Activated CD8-positive, alpha-beta memory T cell treated with anti-CD3 and anti-CD28 coated beads, Interleukin-2, amount 50 U/mL, for 1 hour (primary cell): ENCODE data around the gene ACVRL1.

Experiments used
- DNase-seq: peaks from one replicate; pipeline ENCODE4 v3.0.0-alpha.2; 2020; ENCODE audit errors: extremely low read depth

The ACVRL1 gene

DNA sequence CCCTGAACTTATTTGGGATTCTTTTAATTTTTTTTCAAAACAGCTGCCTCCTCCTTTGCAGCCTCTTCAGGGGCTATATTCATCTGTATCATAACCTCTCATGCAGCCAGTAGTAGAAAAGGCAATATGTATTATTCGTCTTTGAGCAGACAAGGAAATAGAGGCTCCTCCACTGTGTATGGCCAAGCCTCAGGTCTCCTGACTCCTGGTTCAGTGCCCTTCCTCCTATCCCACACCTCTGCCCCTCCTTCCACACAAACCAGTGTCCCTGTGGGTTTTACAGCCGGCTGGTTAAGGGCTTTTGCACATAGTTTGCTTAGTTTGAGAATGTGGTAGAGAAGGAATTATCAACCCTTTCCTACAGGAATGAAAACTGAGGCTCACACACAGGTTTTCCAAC is 8.8 kb upstream of the ACVRL1 start:
- no peak for DNase-seq

DNA sequence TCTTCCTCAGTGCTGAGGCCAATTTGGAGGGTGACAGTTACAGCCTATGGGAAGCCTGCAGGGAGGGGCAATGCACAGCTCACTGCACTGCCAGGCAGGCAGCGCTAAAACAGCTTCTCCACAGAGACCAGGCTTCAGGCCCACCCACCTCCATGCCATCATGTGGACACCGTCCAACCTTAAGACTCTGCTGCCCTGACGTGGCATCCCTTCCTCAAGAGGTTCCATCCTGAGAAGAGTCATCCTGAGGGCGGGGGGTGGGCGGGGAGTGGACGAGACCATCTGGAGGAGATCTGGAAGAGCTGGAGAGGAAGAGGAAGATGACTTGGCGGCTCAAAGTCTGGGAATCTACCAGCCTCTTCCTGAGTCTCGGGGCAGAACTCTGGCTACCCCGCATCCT is 8.4 kb upstream of the ACVRL1 start:
- no peak for DNase-seq

DNA sequence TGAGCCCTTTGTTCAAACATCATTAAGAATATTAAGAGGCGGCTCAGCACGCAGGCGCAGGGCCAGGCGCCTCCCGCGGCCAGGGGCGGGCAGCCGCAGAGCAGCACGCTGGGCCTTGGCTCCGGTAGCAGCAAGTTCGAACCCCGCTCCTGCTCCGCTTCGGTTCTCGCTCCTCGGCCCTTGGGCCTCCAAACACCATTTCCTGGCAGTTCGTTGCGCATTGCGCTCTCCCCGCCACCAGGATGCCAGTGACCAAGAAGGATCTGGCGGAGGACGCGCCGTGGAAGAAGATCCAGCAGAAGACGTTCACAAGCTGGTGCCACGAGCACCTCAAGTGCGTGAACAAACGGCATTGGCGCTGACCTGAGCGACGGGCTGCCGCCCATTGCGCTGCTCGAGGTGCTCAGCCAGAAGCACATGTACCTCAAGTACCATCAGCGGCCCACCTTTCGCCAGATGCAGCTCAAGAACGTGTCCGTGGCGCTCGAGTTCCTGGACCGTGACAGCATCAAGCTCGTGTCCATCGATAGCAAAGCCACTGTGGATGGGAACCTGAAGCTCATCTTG is 6.9 kb upstream of the ACVRL1 start:
- no peak for DNase-seq

DNA sequence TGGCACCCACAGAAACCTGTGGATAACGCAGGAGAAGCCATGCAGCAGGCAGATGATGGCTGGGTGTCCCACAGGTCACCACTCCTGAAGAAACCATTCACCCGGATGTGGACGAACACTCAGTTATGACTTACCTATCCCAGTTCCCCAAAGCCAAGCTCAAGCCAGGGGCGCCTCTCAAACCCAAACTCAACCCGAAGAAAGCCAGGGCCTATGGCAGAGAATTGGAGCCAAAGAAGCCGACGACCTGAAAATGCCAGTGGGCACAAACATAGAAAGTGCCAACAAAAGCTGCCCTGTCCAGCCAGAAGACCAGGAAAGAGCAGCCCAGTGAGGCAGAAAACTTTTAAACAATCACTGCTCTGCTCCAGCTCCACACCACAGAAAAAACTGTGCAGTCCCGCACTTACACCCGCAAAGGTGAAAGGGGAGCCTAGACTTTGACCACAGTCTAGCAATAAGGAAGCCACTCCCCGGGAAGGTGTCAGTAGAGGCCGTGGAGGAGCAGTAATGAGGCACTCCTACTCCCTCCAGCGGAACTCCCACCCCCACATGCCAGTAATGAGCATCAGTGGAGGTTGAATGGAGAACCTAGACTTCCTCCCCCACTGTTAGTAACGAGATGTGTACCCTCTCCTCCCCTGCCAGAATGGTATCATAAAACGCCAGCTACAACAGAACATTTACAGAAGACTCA is 6.0 kb upstream of the ACVRL1 start:
- no peak for DNase-seq

DNA sequence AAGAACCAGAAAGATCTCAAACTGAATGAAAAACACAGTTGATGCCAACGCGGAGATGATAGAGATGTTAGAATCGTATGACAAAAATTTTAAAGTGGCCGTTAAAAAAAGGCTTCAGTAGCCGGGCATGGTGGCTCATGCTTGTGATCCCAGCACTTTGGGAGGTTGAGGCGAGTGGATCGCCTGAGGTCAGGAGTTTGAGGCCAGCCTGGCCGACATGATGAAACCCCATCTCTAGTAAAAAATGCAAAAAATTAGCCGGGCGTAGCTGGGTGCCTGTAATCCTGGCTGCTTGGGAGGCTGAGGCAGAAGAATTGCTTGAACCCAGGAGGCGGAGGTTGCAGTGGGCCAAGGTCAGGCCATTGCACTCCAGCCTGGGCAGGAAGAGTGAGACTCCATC is 5.4 kb upstream of the ACVRL1 start:
- no peak for DNase-seq

DNA sequence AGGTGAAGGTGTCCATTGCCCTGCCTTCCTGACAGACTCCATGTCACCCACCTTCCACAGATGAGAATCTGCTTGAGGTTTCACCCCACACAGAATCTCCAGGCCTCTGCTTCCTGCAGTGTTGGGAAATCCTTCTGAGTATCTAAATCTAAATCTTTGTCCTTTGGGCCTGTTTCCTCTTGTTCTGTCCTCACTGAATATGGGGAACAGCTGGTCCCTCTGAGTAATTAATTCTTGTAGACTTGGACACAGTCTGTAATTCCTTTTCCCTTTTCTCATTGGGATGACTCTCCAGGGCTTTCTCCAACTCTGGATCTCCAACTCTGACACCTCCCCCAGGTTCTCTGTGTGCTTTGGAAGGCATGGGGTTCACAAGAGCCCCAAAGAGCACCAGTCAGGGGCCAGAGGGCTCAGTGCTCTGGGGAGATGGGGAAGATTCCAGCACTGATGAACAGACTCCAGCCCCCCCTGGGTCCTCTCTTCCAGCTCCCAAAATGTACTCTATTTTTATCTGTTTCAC is 2.3 kb upstream of the ACVRL1 start:
- DNase-seq, result no peak

DNA sequence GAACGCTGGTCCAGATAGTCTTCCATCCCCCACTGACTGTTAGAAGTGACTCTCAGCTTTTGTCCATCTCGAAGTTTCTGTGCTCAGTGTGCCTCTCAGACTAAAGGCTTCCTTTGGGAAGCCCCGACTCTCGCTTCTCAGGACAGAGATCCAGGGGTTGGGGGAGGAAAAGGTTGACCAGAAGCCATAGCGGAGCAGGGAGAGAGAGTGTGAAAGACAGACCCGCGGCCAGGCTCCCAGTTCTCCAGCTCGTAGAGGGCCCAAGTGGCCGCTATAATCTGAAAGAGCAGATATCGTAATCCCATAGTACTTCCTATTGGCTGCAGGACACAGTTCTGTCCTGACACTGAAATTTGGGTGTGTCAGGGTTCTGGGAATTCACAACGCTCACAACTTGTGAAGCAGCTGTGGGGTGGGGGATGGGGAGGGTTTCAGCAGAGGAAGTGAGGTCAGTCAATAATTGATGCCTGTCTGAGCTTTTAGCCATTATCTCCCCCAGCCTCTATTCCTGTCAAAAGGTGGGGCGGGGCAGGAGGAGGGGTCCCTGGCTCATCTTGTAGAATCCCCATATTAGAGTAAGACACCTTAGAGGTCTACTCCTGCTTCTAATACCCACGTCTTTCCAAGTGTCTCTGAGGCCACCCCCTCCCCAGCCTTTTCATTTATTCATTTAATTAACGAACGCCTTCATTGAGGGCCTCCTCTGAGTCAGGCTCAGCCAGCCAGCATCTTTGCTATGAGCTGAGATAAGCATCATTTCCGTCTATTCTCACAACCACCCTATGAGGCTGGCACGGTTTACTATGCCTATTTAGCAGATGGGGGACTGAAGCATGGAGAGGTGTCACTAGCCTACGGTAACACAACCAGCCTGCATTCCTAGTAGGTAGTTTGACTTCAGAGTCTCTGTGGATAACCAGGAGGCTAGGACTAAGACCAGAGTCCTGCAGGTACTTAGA is 1.6 kb upstream of the ACVRL1 start:
- no peak for DNase-seq

DNA sequence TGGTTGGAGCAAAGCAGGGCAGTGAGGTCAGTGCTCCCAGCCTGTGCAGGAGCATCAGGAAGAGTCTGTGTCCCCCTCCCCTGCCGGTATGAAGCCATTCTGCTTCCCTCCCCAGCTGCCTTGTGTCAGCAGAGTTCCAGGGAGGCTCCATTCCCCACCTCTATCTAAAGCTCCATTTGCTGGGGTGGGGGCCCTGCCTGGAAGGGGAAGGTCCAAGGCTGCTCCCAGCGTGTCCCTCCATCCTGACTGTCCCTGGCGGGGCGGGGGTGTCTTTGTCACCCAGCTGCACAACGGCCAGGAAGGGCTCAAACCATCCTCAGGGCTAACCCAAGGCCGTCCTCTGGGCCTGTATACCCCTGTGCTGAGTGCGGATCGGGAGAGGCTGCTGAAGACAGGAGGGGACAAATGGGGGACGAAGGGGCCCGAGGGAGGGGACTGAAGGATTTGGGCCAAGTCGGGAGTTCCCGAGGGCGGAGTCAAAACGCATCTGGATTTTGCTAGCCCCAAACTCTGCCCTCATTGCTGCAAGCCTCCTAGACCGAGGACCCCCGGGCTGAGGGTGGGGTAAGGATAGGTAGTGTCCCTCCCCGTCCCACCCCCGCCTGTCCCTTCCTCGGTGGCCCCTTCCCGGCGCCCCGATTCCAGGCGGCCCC is 748 bp upstream of the ACVRL1 start:
- no peak for DNase-seq

DNA sequence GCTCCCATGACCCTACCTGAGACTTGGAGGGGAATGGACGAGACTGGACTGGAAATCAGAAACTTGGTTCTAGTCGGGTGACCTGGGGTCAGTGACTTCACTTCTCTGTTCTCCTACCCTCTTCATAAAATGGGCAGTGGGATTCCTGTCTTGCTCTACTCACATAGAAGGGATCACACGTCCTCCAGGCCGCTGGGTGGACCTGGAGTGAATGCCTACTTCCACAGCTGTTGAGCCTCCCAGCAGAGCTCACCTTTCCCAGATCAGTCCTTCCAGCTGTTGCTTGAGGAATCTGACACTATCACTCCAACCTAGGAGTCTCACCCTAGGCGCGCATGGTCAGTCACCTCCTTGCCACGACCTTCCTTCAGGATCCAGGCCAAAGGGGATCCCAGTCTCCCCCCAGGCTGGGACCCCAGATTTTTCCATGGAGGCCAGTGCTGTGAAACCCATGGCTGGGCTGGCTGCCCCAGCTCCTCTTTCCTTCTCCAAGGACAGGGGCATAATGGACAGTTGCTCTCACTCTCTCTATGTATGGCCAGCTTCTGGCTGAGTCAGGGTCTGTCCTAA is 637 bp downstream of the ACVRL1 start:
- DNase-seq, result no peak

DNA sequence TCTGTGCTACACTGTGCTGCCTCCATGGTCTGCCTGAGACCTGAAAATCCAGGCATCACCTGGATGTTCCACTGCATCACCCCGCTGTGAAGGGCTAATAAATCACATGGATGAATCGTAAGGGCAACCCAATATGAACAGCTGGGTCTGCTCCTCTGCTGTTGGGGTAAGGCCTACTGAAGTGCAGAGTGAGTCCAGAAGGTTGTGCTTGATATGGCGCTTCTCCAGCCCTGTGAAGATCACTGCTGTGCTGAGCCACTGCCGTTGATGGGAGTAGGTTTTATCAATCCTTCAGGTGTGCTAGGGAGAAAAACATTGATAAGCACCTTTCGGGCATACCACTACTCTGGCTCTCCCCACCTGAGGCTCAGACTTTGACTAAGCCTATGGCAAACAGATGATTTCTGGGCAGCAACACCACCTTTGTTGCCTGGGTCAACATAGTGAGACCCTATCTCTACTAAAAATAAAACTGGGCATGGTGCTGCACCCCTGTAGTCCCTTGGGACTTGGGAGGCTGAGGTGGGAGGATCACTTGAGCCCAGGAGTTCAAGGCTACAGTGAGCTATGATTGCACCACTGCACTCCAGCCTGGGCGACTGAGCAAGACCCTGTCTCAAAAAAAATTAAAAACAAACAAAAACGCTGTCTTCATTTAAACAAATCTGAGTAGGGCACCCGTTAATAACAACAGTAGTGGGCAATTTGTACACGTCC is 1.7 kb downstream of the ACVRL1 start:
- DNase-seq, result no peak

DNA sequence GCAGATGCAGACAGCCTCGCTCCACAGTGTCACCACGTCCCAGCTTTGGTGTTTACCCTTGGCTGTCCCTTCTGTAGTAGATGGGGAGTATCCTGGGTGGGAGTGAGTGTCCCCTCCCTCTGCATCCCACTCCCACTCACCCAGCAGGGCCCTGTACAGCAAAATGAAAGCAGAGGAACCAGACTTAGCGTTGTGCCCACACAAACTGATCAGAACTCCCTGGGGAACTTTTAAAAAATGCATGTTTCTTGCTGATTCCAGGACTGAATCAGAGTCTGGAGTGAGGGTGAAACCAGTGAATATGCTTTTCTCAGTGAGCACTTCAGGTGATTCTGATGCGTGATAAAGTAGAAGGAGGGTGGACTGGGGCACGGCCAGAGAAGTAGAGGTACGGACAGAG is 2.9 kb downstream of the ACVRL1 start:
- DNase-seq, result no peak

DNA sequence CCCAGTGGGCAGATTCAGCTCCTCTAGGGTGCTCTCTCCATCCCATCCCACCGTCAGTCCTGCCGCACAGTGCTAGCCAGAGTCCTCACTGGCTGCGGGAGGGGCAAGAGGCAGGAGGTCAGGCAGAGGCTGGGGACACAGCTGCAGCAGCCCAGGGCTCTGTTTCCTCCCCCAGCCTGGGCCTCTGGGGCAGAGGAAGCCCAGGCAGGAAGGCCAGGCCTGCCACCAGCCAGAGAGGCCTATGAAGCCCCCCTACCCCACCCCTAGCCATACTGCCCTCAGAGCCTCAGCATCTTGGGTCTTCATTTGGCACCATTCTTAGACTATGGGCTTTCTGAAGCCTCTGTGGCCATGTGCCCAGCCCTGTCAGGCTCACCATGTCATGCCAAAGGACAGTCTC is 3.4 kb downstream of the ACVRL1 start:
- DNase-seq, result no peak

DNA sequence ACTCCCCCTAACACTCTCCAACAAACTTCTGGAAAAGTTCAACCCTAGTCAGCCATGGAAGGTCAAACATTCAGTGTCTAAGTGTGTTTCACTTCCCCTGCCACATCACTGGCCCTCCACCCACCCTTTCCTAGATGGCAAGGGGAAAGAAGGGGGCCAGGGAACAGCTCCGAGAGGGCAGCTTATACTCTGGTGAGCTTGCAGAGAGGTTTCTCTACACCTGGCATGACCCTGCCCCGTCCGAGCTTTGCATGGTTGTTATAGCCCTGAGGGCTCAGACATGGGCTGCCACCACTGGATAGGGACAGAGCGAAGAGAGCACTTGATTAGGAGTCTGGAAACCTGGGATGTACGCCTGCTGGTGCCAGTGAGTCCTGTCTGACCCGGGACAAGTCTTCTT is 4.0 kb downstream of the ACVRL1 start:
- DNase-seq, result no peak

DNA sequence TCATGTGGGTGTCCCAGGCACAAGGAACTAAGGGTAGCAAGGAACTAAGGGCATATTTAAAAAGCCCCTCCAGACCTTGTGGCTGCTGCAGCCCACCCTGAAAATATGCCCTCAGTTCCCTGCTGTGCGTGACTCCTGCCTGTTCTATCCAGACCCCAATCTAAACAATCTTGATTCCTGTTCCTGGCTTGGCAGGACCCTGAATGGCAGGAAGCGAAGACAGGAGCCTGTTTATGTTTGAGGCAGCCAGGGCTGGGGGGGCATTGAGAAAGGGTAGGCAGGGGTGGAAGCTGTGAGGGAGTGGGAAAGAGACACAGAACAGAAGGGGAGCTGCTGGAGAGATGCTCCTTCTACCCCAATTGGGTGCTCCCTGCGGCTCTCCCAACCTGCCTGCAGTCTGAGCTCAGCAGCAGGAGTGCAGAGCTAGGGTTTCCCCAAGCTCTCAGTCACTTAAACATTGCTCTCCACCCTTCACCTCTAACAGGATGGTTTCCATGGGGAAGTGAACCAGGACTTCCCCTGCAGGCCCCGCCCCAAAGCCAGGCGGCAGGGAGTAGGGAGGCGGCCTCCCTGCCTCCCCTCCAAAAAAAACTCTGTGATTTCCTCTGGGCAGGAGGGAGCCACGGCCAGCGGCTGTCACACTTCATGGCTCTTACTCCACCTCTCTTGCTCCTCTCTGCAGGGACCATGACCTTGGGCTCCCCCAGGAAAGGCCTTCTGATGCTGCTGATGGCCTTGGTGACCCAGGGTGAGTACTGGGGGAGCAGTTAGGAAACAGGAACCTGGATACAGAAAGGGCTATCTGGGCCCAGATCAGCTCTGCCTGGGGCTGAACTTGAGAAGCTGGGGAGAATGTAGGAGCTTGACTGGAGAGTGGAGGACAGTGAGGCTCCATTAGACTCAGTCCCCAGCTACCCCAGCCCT is 4.7 kb downstream of the ACVRL1 start:
- no peak for DNase-seq

DNA sequence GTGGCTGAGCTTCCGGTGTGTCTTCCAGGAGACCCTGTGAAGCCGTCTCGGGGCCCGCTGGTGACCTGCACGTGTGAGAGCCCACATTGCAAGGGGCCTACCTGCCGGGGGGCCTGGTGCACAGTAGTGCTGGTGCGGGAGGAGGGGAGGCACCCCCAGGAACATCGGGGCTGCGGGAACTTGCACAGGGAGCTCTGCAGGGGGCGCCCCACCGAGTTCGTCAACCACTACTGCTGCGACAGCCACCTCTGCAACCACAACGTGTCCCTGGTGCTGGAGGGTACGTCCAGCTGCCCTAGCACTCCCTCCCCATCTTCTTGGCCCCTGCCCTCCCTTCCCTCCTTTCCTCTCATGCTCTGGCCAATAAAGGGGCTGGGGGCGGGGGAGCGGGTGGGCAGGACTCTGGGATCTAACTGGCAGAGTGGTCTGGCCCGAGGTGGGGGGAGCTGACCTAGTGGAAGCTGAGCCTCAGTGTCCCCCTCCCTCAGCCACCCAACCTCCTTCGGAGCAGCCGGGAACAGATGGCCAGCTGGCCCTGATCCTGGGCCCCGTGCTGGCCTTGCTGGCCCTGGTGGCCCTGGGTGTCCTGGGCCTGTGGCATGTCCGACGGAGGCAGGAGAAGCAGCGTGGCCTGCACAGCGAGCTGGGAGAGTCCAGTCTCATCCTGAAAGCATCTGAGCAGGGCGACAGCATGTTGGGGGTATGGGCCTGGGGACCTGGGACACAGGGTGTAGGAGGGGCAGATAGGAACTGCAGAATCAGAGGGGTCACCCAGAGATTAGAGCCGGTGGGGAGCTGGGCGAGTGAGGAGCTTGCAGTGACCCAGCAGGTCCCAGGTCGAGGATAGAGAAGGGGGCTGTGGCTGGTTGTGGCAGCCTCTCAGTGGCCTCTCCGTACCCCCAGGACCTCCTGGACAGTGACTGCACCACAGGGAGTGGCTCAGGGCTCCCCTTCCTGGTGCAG is 6.0 kb downstream of the ACVRL1 start:
- no peak for DNase-seq

DNA sequence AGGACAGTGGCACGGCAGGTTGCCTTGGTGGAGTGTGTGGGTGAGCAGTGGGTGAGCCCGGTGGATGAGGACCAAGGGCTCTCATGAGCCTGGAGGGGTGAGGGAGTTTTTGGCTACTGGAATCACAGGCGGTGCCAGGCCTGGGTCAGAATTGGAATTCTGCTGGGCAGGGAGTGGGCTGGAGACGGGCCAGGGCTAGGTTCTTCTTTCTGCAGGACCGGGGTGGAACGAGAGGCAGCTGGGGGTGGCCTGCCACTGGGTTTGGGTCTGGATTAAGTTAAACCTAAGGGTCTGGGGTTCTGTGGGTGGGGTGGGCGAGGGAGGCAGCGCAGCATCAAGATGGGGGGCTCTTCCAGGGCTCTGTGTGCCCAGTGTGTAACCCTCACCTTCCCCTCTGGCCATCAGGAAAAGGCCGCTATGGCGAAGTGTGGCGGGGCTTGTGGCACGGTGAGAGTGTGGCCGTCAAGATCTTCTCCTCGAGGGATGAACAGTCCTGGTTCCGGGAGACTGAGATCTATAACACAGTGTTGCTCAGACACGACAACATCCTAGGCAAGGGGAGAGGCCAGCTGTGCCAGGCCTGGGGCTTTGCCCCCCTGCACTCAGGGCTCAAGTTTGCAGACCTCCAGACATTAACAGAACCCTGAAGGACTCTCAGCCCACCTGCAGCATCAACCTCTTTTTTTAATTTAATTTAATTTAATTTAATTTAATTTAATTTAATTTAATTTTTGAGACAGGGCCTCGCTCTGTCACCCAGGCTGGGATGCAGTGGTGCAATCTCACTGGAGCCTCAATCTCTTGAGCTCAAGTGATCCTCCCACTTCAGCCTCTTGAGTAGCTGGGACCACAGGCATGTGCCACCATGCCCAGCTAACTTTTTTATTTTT is 7.0 kb downstream of the ACVRL1 start:
- DNase-seq, result no peak

DNA sequence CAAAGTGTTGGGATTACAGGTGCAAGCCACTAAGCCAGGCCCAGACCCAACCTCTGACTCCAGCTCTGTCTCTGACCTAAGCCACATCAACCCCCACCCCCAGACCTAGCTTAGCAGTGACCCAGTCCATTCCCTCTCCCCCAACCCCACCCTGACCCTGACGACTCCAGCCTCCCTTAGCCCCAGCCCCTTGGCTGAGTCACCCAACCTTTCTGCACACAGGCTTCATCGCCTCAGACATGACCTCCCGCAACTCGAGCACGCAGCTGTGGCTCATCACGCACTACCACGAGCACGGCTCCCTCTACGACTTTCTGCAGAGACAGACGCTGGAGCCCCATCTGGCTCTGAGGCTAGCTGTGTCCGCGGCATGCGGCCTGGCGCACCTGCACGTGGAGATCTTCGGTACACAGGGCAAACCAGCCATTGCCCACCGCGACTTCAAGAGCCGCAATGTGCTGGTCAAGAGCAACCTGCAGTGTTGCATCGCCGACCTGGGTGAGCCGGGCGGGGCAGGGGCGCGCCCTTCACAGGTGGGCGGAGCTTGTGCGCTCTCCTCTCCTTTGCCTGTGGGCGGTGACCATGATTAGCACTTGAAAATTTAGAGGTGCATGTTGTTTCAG is 7.8 kb downstream of the ACVRL1 start:
- DNase-seq, result no peak
